Ishikawa (cell line): ENCODE measurements around the gene TCTN1.

Source experiments
- CEBPB ChIP-seq: IDR thresholded peaks from 2 replicates; pipeline ENCODE4 v1.6.1; 2012
- CREB1 ChIP-seq: IDR thresholded peaks from 2 replicates; pipeline ENCODE4 v1.6.1; 2012; ENCODE audit warnings: low read depth
- EP300 ChIP-seq: IDR thresholded peaks from 2 replicates; pipeline ENCODE4 v1.6.1; 2012; ENCODE audit warnings: borderline replicate concordance
- FOXM1 ChIP-seq: IDR thresholded peaks from 2 replicates; pipeline ENCODE4 v1.6.1; 2012; ENCODE audit warnings: low read depth, borderline replicate concordance
- NFIC ChIP-seq: IDR thresholded peaks from 2 replicates; pipeline ENCODE4 v1.6.1; 2012
- RAD21 ChIP-seq: IDR thresholded peaks from 2 replicates; pipeline ENCODE4 v1.6.1; 2012; ENCODE audit warnings: low read depth
- TAF1 ChIP-seq: IDR thresholded peaks from 2 replicates; pipeline ENCODE4 v1.6.1; 2012; ENCODE audit warnings: low read depth, mild to moderate bottlenecking
- TEAD4 ChIP-seq: IDR thresholded peaks from 2 replicates; pipeline ENCODE4 v1.6.1; 2012
- YY1 ChIP-seq: IDR thresholded peaks from 2 replicates; pipeline ENCODE4 v1.6.1; 2012; ENCODE audit warnings: low read depth
- TF ChIP-seq, protein P1 (sequence below): IDR thresholded peaks from 2 replicates; pipeline ENCODE4 v1.6.1; 2012; ENCODE audit warnings: low read depth, mild to moderate bottlenecking
- TF ChIP-seq, protein P2 (sequence below): IDR thresholded peaks from 2 replicates; pipeline ENCODE4 v1.6.1; 2012
- TF ChIP-seq, protein P3 (sequence below): IDR thresholded peaks from 2 replicates; pipeline ENCODE4 v1.6.1; 2012

DNA sequence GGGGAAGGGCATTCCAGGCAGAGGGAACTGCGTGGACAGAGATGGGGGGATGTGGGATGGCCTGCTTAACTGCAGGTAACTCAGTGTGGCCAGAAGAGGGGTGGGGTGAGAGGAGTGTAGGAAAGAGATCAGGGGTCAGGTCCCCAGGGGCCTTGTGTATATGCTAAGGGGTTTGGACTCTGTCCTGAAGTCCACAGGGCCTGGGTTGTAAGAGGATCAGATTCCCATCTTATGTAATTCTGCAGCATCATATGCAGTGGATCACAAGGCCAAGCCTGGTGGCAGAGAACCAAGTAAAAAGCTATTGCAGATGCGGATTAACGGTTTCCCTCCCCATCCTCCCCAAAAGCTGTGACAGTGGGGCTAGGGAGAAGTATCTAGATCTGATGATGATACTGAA, 8.7 kb downstream of the TCTN1 start:
- TF ChIP-seq EP300 = no peak
- TF ChIP-seq, protein P1, sequence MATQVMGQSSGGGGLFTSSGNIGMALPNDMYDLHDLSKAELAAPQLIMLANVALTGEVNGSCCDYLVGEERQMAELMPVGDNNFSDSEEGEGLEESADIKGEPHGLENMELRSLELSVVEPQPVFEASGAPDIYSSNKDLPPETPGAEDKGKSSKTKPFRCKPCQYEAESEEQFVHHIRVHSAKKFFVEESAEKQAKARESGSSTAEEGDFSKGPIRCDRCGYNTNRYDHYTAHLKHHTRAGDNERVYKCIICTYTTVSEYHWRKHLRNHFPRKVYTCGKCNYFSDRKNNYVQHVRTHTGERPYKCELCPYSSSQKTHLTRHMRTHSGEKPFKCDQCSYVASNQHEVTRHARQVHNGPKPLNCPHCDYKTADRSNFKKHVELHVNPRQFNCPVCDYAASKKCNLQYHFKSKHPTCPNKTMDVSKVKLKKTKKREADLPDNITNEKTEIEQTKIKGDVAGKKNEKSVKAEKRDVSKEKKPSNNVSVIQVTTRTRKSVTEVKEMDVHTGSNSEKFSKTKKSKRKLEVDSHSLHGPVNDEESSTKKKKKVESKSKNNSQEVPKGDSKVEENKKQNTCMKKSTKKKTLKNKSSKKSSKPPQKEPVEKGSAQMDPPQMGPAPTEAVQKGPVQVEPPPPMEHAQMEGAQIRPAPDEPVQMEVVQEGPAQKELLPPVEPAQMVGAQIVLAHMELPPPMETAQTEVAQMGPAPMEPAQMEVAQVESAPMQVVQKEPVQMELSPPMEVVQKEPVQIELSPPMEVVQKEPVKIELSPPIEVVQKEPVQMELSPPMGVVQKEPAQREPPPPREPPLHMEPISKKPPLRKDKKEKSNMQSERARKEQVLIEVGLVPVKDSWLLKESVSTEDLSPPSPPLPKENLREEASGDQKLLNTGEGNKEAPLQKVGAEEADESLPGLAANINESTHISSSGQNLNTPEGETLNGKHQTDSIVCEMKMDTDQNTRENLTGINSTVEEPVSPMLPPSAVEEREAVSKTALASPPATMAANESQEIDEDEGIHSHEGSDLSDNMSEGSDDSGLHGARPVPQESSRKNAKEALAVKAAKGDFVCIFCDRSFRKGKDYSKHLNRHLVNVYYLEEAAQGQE = no peak
- TF ChIP-seq, protein P2, sequence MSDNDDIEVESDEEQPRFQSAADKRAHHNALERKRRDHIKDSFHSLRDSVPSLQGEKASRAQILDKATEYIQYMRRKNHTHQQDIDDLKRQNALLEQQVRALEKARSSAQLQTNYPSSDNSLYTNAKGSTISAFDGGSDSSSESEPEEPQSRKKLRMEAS = no peak
- TF ChIP-seq RAD21 = no peak
- no peak for TF ChIP-seq YY1
- TF ChIP-seq CEBPB = no peak
- TF ChIP-seq FOXM1 = no peak
- no peak for TF ChIP-seq TAF1
- TF ChIP-seq CREB1 = no peak
- TF ChIP-seq, protein P3, sequence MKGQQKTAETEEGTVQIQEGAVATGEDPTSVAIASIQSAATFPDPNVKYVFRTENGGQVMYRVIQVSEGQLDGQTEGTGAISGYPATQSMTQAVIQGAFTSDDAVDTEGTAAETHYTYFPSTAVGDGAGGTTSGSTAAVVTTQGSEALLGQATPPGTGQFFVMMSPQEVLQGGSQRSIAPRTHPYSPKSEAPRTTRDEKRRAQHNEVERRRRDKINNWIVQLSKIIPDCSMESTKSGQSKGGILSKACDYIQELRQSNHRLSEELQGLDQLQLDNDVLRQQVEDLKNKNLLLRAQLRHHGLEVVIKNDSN = no peak
- no peak for TF ChIP-seq NFIC
- TF ChIP-seq TEAD4 = no peak
